GM12878 (cell line): ENCODE results near the gene NOP14. TPM values are rescaled to one million over a fixed set of nuclear protein-coding genes. Genes with fewer than 3 reads are reported as not detected.

Experiments used
- ATAC-seq: fragments of 200-7000 bp; cut with Tn5 transposase; 3 replicates; pipeline ENCODE4 v1.9.1; 2020; ENCODE audit warnings: mild to moderate bottlenecking, moderate library complexity
- BruUV-seq: library from RNA; stranded (reverse); fragments of 400-500 nt; replicated peaks from 2 replicates; lab custom pipeline; 2021; lab: Mats Ljungman, UMichigan
- CTCF ChIA-PET: fragments of 300-600 bp; sonication (Branson Sonifier 250); formaldehyde crosslinking; extraction: SDS; loops from one replicate; lab custom pipeline; 2021; ENCODE audit warnings: inconsistent platforms; lab: Yijun Ruan, JAX
- POLR2A ChIA-PET: fragments of 350-600 bp; formaldehyde crosslinking; extraction: SDS; loops from one replicate; lab custom pipeline; 2021; ENCODE audit warnings: inconsistent platforms; lab: Charles Lee
- RAD21 ChIA-PET: fragments of 300-600 bp; sonication (Branson Sonifier 250); formaldehyde crosslinking; loops from one replicate; lab custom pipeline; 2023; ENCODE audit warnings: antibody characterized with exemption; ENCODE audit not compliant: unreplicated experiment; lab: Charles Lee
- SMC1A ChIA-PET: fragments of 300-600 bp; sonication (Branson Sonifier 250); formaldehyde crosslinking; loops from one replicate; lab custom pipeline; 2023; ENCODE audit not compliant: unreplicated experiment, uncharacterized antibody; lab: Charles Lee
- DNase-seq: peaks from one replicate; pipeline ENCODE4 v3.0.0-alpha.2; 2011; ENCODE audit warnings: low read depth, low spot score
- FAIRE-seq: peaks from 3 replicates; lab custom pipeline; 2011; peaks lifted over from hg19 to GRCh38; lab: Jason Lieb, UNC
- H2AFZ ChIP-seq: 2 replicates; pipeline ENCODE4 v1.6.0; 2011; ENCODE audit warnings: low read depth, low read length, control low read depth; ENCODE audit not compliant: control insufficient read depth
- H3K27ac ChIP-seq: 2 replicates; pipeline ENCODE4 v1.5.1; 2011; ENCODE audit warnings: control low read depth; ENCODE audit not compliant: control insufficient read depth, insufficient read depth
- H3K27me3 ChIP-seq, 2 experiments: replicated peaks in 1 of 2; 2 replicates each; pipeline versions ENCODE4 v1.6.0 to v1.6.1; 2011; ENCODE audit warnings: low read length in 1 of 2; ENCODE audit not compliant: control insufficient read depth in 2 of 2, insufficient read depth in 2 of 2
- H3K36me3 ChIP-seq, 2 experiments: 2 replicates each; pipeline ENCODE4 v1.5.1; 2011; ENCODE audit warnings: low read length in 1 of 2; ENCODE audit not compliant: control insufficient read depth in 2 of 2, insufficient read depth in 2 of 2
- H3K4me1 ChIP-seq: 2 replicates; pipeline ENCODE4 v1.6.1; 2011; ENCODE audit warnings: mild to moderate bottlenecking, low read length, moderate library complexity, mixed read lengths; ENCODE audit not compliant: control insufficient read depth, insufficient read depth
- H3K4me2 ChIP-seq: 2 replicates; pipeline ENCODE4 v1.6.0; 2011; ENCODE audit warnings: control low read depth; ENCODE audit not compliant: control insufficient read depth, insufficient read depth
- H3K4me3 ChIP-seq: fragments of 200-600 bp; sonication (generic); 2 replicates; pipeline ENCODE4 v1.5.1; 2016
- H3K79me2 ChIP-seq: 2 replicates; pipeline ENCODE4 v1.6.0; 2011; ENCODE audit warnings: low read length; ENCODE audit not compliant: control insufficient read depth, insufficient read depth
- H3K9ac ChIP-seq: 2 replicates; pipeline ENCODE4 v1.8.0; 2011; ENCODE audit warnings: low read length, control low read depth, mixed read lengths; ENCODE audit not compliant: control insufficient read depth, insufficient read depth
- H3K9me3 ChIP-seq: replicated peaks from 3 replicates; pipeline ENCODE4 v1.5.1; 2011; ENCODE audit warnings: mild to moderate bottlenecking, low read length; ENCODE audit not compliant: control insufficient read depth, insufficient read depth
- H4K20me1 ChIP-seq: 2 replicates; pipeline ENCODE4 v1.6.0; 2011; ENCODE audit not compliant: control insufficient read depth, insufficient read depth
- BRCA1 ChIP-seq: IDR thresholded peaks from 2 replicates; pipeline ENCODE4 v1.6.1; 2011; ENCODE audit warnings: low read depth, low read length, improper control_type of control experiment
- MAX ChIP-seq: IDR thresholded peaks from 2 replicates; pipeline ENCODE4 v1.6.1; 2012; ENCODE audit warnings: low read depth, low read length, improper control_type of control experiment
- MEF2A ChIP-seq: IDR thresholded peaks from 2 replicates; pipeline ENCODE4 v1.6.1; 2011; ENCODE audit warnings: low read depth, mild to moderate bottlenecking, low read length, moderate library complexity; ENCODE audit not compliant: insufficient read depth
- MEF2B ChIP-seq: fragments of 450-650 bp; IDR thresholded peaks from 2 replicates; pipeline ENCODE4 v1.6.1; 2018; ENCODE audit warnings: mild to moderate bottlenecking, moderate library complexity; ENCODE audit not compliant: partially characterized antibody, poor library complexity, severe bottlenecking
- SMAD1 ChIP-seq: fragments of 450-650 bp; IDR thresholded peaks from 2 replicates; pipeline ENCODE4 v1.6.1; 2018; ENCODE audit warnings: mild to moderate bottlenecking, low read depth; ENCODE audit not compliant: partially characterized antibody
- TBL1XR1 ChIP-seq: IDR thresholded peaks from 2 replicates; pipeline ENCODE4 v1.6.1; 2012; ENCODE audit warnings: low read depth, low read length, improper control_type of control experiment
- WRNIP1 ChIP-seq: IDR thresholded peaks from 2 replicates; pipeline ENCODE4 v1.6.1; 2011; ENCODE audit warnings: low read depth, low read length, improper control_type of control experiment, borderline replicate concordance
- ZBTB40 ChIP-seq: fragments of 450-650 bp; IDR thresholded peaks from 2 replicates; pipeline ENCODE4 v1.6.1; 2016; ENCODE audit warnings: mild to moderate bottlenecking, moderate library complexity, borderline replicate concordance
- WGBS: methylation state at CpG from one replicate; pipeline ENCODE4 v1.1.6; 2016; ENCODE audit warnings: low lambda C conversion rate; ENCODE audit not compliant: insufficient replicate concordance, insufficient coverage; ENCODE audit errors: missing lambda C conversion rate; 5-methylcytosine and 5-hydroxymethylcytosine counted together
- in situ Hi-C: fragments of 300-500 bp; cut with MboI; formaldehyde crosslinking; loops from 9 replicates; pipeline ENCODE4 v1.14.3; 2018; ENCODE audit warnings: mixed read lengths
- intact Hi-C: fragments of 100-400 bp; cut with micrococcal nuclease; formaldehyde crosslinking; loops from one replicate; pipeline ENCODE4 v1.14.2; 2022; ENCODE audit not compliant: unreplicated experiment
- polyA plus RNA-seq, 11 experiments: library from polyadenylated mRNA; depleted of rRNA in 4 of 11; unstranded in 6 of 11; stranded (reverse) in 5 of 11; fragments of >200 nt; fragmentation: Nextera tagmentation in 4 of 11; fragmentation: Illumina TruSeq in 1 of 11; extraction: Ambion mirVana in 4 of 11; extraction: Trizol in 1 of 11; gene quantifications; 1 replicate in 1 of 11; 2 replicates in 10 of 11; pipeline versions ENCODE4 v1.2.1 to v1.2.3, GENCODE V29; 2011 to 2016; ENCODE audit warnings: inconsistent platforms in 2 of 11, missing spikeins in 2 of 11, low read depth in 1 of 11
- total RNA-seq, 4 experiments: library from RNA; depleted of rRNA in 3 of 4; stranded (reverse); fragments of >200 nt in 3 of 4; fragmentation: Illumina TruSeq in 1 of 4; extraction: Trizol in 1 of 4; gene quantifications; 2 replicates each; pipeline versions ENCODE4 v1.2.1 to v1.2.3, GENCODE V29; 2013 to 2021

Gene NOP14
- total and polyA plus RNA-seq, 10 of the 15 experiments (the other 5 are each of a cell fraction or from before 2014, with no cell fraction given) = 13.8 to 80.6 (median 49.7) TPM

- H4K20me1 ChIP-seq = no peaks in the 10 kb centered on the region
- no peaks in the 10 kb centered on the region for H3K79me2 ChIP-seq
- ATAC-seq = no peak
- intact Hi-C loops = no loop called here
- in situ Hi-C loops = no loop called here
- SMC1A ChIA-PET = interaction anchor here (1.5 kb wide), 1 partner anchor 27 kb away, joined by 5 read pairs; no protein-coding TSS in a partner anchor
- H3K9me3 ChIP-seq = no peaks in the 10 kb centered on the region
- no peak overlapping the region for H2AFZ ChIP-seq
- no peak overlapping the region for H3K27ac ChIP-seq
- no peak for FAIRE-seq
- TF ChIP-seq WRNIP1 (no peak), SMAD1 (no peak)
- TF ChIP-seq, all 136 proteins: peak for 0
- no peak overlapping the region for H3K4me3 ChIP-seq
- H3K27me3 ChIP-seq = no peaks in the 10 kb centered on the region; a peak in 1 of 4 replicates
- ChIA-PET POLR2A (interaction anchor here (0.5 kb wide), 1 partner anchor 23 kb away, joined by 5 read pairs; no protein-coding TSS in a partner anchor), RAD21 (interaction anchor here (3.5 kb wide), 1 partner anchor 26 kb away, joined by 22 read pairs; no protein-coding TSS in a partner anchor), CTCF (no interaction called here)
- peaks cover 25% of the 10 kb centered on the region for H3K4me1 ChIP-seq
- no peak overlapping the region for H3K9ac ChIP-seq
- no peak for DNase-seq
- no peaks in the 10 kb centered on the region for H3K36me3 ChIP-seq
- BruUV-seq = no TSS peak
- H3K4me2 ChIP-seq = no peak overlapping the region
- WGBS = over 99% methylated on average over 5 of the region's 5 CpGs
Observed at GRCh38 chr4:3010998-3011397, 47.8 kb upstream of the NOP14 start.

DNA sequence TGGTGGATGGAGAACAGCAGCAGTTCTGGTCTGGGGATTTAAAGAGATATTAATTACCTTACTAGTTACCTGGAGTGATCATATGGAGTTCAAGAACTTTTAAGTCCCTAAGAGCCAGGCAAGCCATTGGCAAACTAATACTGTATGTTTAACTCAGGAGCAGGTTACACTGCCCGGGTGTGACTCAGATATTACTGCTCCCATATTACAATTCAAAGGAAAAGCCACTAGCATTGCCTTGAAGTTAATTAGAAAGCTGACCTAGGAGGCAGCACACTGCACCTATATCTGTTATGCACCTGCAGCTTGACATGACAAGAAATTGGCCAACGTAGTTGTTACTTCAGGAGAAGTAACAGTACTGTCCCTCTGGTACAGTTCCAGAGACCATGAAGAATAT is 47.4 kb upstream of the NOP14 start:
- no peak overlapping the region for H3K4me2 ChIP-seq
- no peak overlapping the region for H3K9ac ChIP-seq
- ATAC-seq = no peak
- ChIA-PET CTCF (interaction anchor here (1.2 to 3.3 kb wide), 3 partner anchors 10 to 48 kb away, joined by 3 to 32 read pairs (median 4); partner anchors contain the start of gene NOP14), RAD21 (interaction anchor here (1.9 to 3.5 kb wide), 2 partner anchors 27 to 35 kb away, joined by 4 to 22 read pairs; no protein-coding TSS in a partner anchor), POLR2A (interaction anchor here (0.5 to 1.6 kb wide), 2 partner anchors 23 to 27 kb away, joined by 5 read pairs; no protein-coding TSS in a partner anchor), SMC1A (interaction anchor here (1.5 kb wide), 1 partner anchor 27 kb away, joined by 5 read pairs; no protein-coding TSS in a partner anchor)
- intact Hi-C loops = no loop called here
- peaks cover 25% of the 10 kb centered on the region for H3K4me1 ChIP-seq
- H3K4me3 ChIP-seq = no peak overlapping the region
- no TSS peak for BruUV-seq
- in situ Hi-C loops = no loop called here
- H3K9me3 ChIP-seq = no peaks in the 10 kb centered on the region
- FAIRE-seq = no peak
- H3K27ac ChIP-seq = no peak overlapping the region
- no peaks in the 10 kb centered on the region for H4K20me1 ChIP-seq
- H3K27me3 ChIP-seq = no peaks in the 10 kb centered on the region; a peak in 1 of 4 replicates
- no peaks in the 10 kb centered on the region for H3K36me3 ChIP-seq
- WGBS = 46% methylated on average over 2 of the region's 2 CpGs
- no peak for DNase-seq
- H3K79me2 ChIP-seq = no peaks in the 10 kb centered on the region
- H2AFZ ChIP-seq = no peak overlapping the region
- no peak for TF ChIP-seq MAX
- TF ChIP-seq SMAD1 = no peak
- no peak for TF ChIP-seq BRCA1
- no peak for TF ChIP-seq MEF2B
- TF ChIP-seq ZBTB40 = no peak
- TF ChIP-seq MEF2A = no peak
- no peak for TF ChIP-seq TBL1XR1
